Eye (tissue), 1 donor: ENCODE data around the gene PXDN.
"Not testable (repeated sequence)": the region's sequence is repeated elsewhere in the genome, so short reads cannot be mapped to it uniquely, and the experiment has no call there.

ENCODE experiments used
- DNase-seq: peaks from one replicate; pipeline ENCODE4 v3.0.0-alpha.2; 2015

Gene PXDN

GRCh38 chr2:1701556-1702185, 42.6 kb downstream of the PXDN start:
- no peak for DNase-seq

- DNase-seq, result no peak
Measured at GRCh38 chr2:1701020-1701419, 43.3 kb downstream of the PXDN start.

- not testable (repeated sequence) for DNase-seq
Measured at GRCh38 chr2:1700427-1700826, 43.9 kb downstream of the PXDN start.

GRCh38 chr2:1698188-1698945, 45.9 kb downstream of the PXDN start:
- peak; percentile 69 for DNase-seq

GRCh38 chr2:1697601-1698000, 46.7 kb downstream of the PXDN start:
- DNase-seq, result no peak

- no peak for DNase-seq
Measured at GRCh38 chr2:1696472-1696871, 47.8 kb downstream of the PXDN start.

GRCh38 chr2:1694371-1695271, 49.7 kb downstream of the PXDN start:
- DNase-seq, result no peak

- no peak for DNase-seq
Measured at GRCh38 chr2:1693723-1694122, 50.6 kb downstream of the PXDN start.

- no peak for DNase-seq
Measured at GRCh38 chr2:1692342-1692741, 52.0 kb downstream of the PXDN start.

GRCh38 chr2:1691366-1691765, 52.9 kb downstream of the PXDN start:
- DNase-seq, result no peak

GRCh38 chr2:1690056-1690775, 54.1 kb downstream of the PXDN start:
- DNase-seq, result no peak

GRCh38 chr2:1688859-1689258, 55.5 kb downstream of the PXDN start:
- no peak for DNase-seq

GRCh38 chr2:1688161-1688560, 56.2 kb downstream of the PXDN start:
- no peak for DNase-seq

GRCh38 chr2:1687254-1687653, 57.1 kb downstream of the PXDN start:
- DNase-seq, result no peak

- peak; percentile 71 for DNase-seq
Measured at GRCh38 chr2:1686784-1687105, 57.6 kb downstream of the PXDN start.

GRCh38 chr2:1685957-1686783, 58.1 kb downstream of the PXDN start:
- DNase-seq, result no peak

GRCh38 chr2:1685078-1685956, 59.0 kb downstream of the PXDN start:
- no peak for DNase-seq

GRCh38 chr2:1683297-1683696, 61.0 kb downstream of the PXDN start:
- peak; percentile 45 for DNase-seq

GRCh38 chr2:1682181-1682440, 62.2 kb downstream of the PXDN start:
- DNase-seq, result no peak

- no peak for DNase-seq
Measured at GRCh38 chr2:1681323-1682180, 62.8 kb downstream of the PXDN start.

GRCh38 chr2:1681017-1681318, 63.3 kb downstream of the PXDN start:
- no peak for DNase-seq
